B cell (primary cell): ENCODE measurements around the gene RABGAP1. TPM values are rescaled to one million over a fixed set of nuclear protein-coding genes. Genes with fewer than 3 reads are reported as not detected.

Source experiments
- ATAC-seq: fragments of 200-7000 bp; cut with Tn5 transposase; one replicate; pipeline ENCODE4 v1.10.0; 2021; ENCODE audit warnings: low read depth, mild to moderate bottlenecking, moderate number of reproducible peaks, moderate library complexity
- CTCF ChIA-PET: fragments of 350-600 bp; sonication (Branson Sonifier 250); formaldehyde crosslinking; loops from one replicate; lab custom pipeline; 2021; ENCODE audit warnings: antibody characterized with exemption, inconsistent platforms; lab: Charles Lee
- POLR2A ChIA-PET: fragments of 350-600 bp; sonication (Branson Sonifier 250); formaldehyde crosslinking; loops from one replicate; lab custom pipeline; 2021; ENCODE audit warnings: antibody characterized with exemption; lab: Charles Lee
- DNase-seq: peaks from one replicate; pipeline ENCODE4 v3.0.0; 2013
- H2AFZ ChIP-seq: 2 replicates; pipeline ENCODE4 v1.6.1; 2012; ENCODE audit warnings: mild to moderate bottlenecking, low read depth, low read length; ENCODE audit not compliant: insufficient read depth, poor library complexity, severe bottlenecking
- H3K27ac ChIP-seq, 2 donors: 1 replicate in 1 of 2; 2 replicates in 1 of 2; pipeline ENCODE4 v1.5.1; 2012 to 2013; ENCODE audit warnings: low read length in 2 of 2, mild to moderate bottlenecking in 2 of 2, moderate library complexity in 1 of 2
- H3K27me3 ChIP-seq, 4 experiments: fragments of 200-600 bp in 1 of 4; sonication (generic) in 1 of 4; replicated peaks in 1 of 4; 1 replicate in 2 of 4; 2 replicates in 2 of 4; pipeline versions ENCODE4 v1.6.1 to v1.7.0; 2013 to 2016; ENCODE audit warnings: low read length in 3 of 4, mild to moderate bottlenecking in 2 of 4, mixed read lengths in 1 of 4, moderate library complexity in 1 of 4; ENCODE audit not compliant: insufficient read depth in 4 of 4, control insufficient read depth in 3 of 4; ENCODE audit errors: control extremely low read depth in 1 of 4
- H3K36me3 ChIP-seq, 2 experiments: replicated peaks in 1 of 2; 1 replicate in 1 of 2; 2 replicates in 1 of 2; pipeline versions ENCODE4 v1.6.1 to v1.7.1; 2013; ENCODE audit warnings: low read length in 1 of 2; ENCODE audit not compliant: insufficient read depth in 2 of 2, control insufficient read depth in 1 of 2; ENCODE audit errors: control extremely low read depth in 1 of 2, extremely low read depth in 1 of 2
- H3K4me1 ChIP-seq, 2 donors: fragments of 200-600 bp in 1 of 2; sonication (generic) in 1 of 2; 1 replicate in 1 of 2; 2 replicates in 1 of 2; pipeline versions ENCODE4 v1.5.1 to v1.6.1; 2013 to 2017; ENCODE audit warnings: low read length in 2 of 2; ENCODE audit not compliant: control insufficient read depth in 2 of 2, insufficient read depth in 2 of 2
- H3K4me2 ChIP-seq: replicated peaks from 2 replicates; pipeline ENCODE3; 2012; ENCODE audit warnings: mild to moderate bottlenecking, low read depth, low read length; ENCODE audit not compliant: poor library complexity, severe bottlenecking
- H3K4me3 ChIP-seq, 5 experiments: fragments of 200-600 bp in 1 of 5; sonication (generic) in 1 of 5; 1 replicate in 3 of 5; 2 replicates in 2 of 5; pipeline versions ENCODE4 v1.5.1 to v1.7.0; 2011 to 2016; ENCODE audit warnings: low read length in 4 of 5, mild to moderate bottlenecking in 4 of 5, low read depth in 2 of 5, control low read depth in 1 of 5, moderate library complexity in 1 of 5; ENCODE audit not compliant: insufficient read depth in 1 of 5; ENCODE audit errors: control extremely low read depth in 1 of 5, extremely low read depth in 1 of 5
- H3K79me2 ChIP-seq: fragments of 200-600 bp; sonication (generic); one replicate; pipeline ENCODE4 v1.6.0; 2016; ENCODE audit warnings: low read length; ENCODE audit not compliant: control insufficient read depth, insufficient read depth
- H3K9ac ChIP-seq: fragments of 200-600 bp; sonication (generic); 2 replicates; pipeline ENCODE4 v1.6.1; 2017; ENCODE audit warnings: mild to moderate bottlenecking, low read length, moderate library complexity
- H3K9me3 ChIP-seq, 3 donors: one replicate each; pipeline versions ENCODE4 v1.6.1 to v1.7.1; 2013; ENCODE audit warnings: low read length in 2 of 3; ENCODE audit not compliant: control insufficient read depth in 2 of 3, insufficient read depth in 1 of 3; ENCODE audit errors: control extremely low read depth in 1 of 3
- H4K20me1 ChIP-seq: 2 replicates; pipeline ENCODE4 v1.6.0; 2012; ENCODE audit warnings: mild to moderate bottlenecking, low read length; ENCODE audit not compliant: insufficient read depth, control insufficient read depth, poor library complexity, severe bottlenecking
- H3K27ac Mint-ChIP-seq: one replicate; pipeline ENCODE4 v1.8.0; 2021; ENCODE audit warnings: mixed read lengths
- H3K27me3 Mint-ChIP-seq: one replicate; pipeline ENCODE4 v1.8.0; 2021; ENCODE audit warnings: mixed read lengths
- H3K4me1 Mint-ChIP-seq: one replicate; pipeline ENCODE4 v1.8.0; 2021; ENCODE audit warnings: mixed read lengths
- H3K4me3 Mint-ChIP-seq: one replicate; pipeline ENCODE4 v1.8.0; 2021; ENCODE audit warnings: mixed read lengths
- H3K9me3 Mint-ChIP-seq: one replicate; pipeline ENCODE4 v1.8.0; 2022; ENCODE audit warnings: mixed read lengths; ENCODE audit not compliant: insufficient read depth
- EZH2 ChIP-seq: IDR thresholded peaks from 2 replicates; pipeline ENCODE4 v1.6.1; 2012; ENCODE audit warnings: borderline replicate concordance, low read depth, mild to moderate bottlenecking, moderate library complexity, low read length; ENCODE audit not compliant: insufficient read depth, poor library complexity, severe bottlenecking
- WGBS: methylation state at CpG from one replicate; pipeline ENCODE4 v1.1.5; 2013; ENCODE audit warnings: missing lambda C conversion rate; ENCODE audit not compliant: insufficient coverage; 5-methylcytosine and 5-hydroxymethylcytosine counted together
- intact Hi-C: fragments of 100-400 bp; cut with micrococcal nuclease; formaldehyde crosslinking; loops from one replicate; pipeline ENCODE4 v1.10.0; 2022
- polyA plus RNA-seq: library from polyadenylated mRNA; depleted of rRNA; stranded (reverse); fragments of >200 nt; gene quantifications from 2 replicates; pipeline ENCODE4 v1.2.3, GENCODE V29; 2012
- total RNA-seq, 2 donors: library from RNA; stranded (reverse); fragments of 120-200 nt in 1 of 2; gene quantifications; 1 replicate in 1 of 2; 2 replicates in 1 of 2; pipeline versions ENCODE4 v1.2.3 to v1.2.4, GENCODE V29; 2013 to 2022
- TF ChIP-seq, protein P1 (sequence below): fragments of 200-600 bp; IDR thresholded peaks from one replicate; pipeline ENCODE4 v1.8.0; 2022; ENCODE audit warnings: antibody characterized with exemption, mild to moderate bottlenecking

The RABGAP1 gene
- total and polyA plus RNA-seq, 2 donors (not counting 1 experiment from before 2014, with no cell fraction given) = 13.9 to 81.0 TPM

- ATAC-seq (no peak), DNase-seq (peak; percentile 23)
- intact Hi-C loops = no loop called here
- ChIA-PET CTCF (interaction anchor here (0.7 to 1.4 kb wide), 2 partner anchors 12 to 316 kb away, joined by 3 read pairs; no protein-coding TSS in a partner anchor), POLR2A (no interaction called here)
- Mint-ChIP-seq H3K4me1 (peaks cover 22% of the 10 kb centered on the region), H3K27me3 (no peaks in the 10 kb centered on the region), H3K27ac (no peak overlapping the region), H3K4me3 (no peak overlapping the region), H3K9me3 (no peaks in the 10 kb centered on the region)
- Histone ChIP-seq H4K20me1 (no peaks in the 10 kb centered on the region), H3K4me2 (no peak overlapping the region), H3K27me3 (no peaks in the 10 kb centered on the region), H3K4me1 (peaks cover 13 to 20% of the 10 kb centered on the region in 2 donors), H3K79me2 (no peaks in the 10 kb centered on the region), H3K27ac (no peak overlapping the region), H3K9me3 (no peaks in the 10 kb centered on the region), H3K9ac (no peak overlapping the region), H2AFZ (no peak overlapping the region), H3K4me3 (no peak overlapping the region), H3K36me3 (peaks cover 0 to 10% of the 10 kb centered on the region in 2 experiments)
- TF ChIP-seq EZH2 = no peak
- TF ChIP-seq, protein P1, sequence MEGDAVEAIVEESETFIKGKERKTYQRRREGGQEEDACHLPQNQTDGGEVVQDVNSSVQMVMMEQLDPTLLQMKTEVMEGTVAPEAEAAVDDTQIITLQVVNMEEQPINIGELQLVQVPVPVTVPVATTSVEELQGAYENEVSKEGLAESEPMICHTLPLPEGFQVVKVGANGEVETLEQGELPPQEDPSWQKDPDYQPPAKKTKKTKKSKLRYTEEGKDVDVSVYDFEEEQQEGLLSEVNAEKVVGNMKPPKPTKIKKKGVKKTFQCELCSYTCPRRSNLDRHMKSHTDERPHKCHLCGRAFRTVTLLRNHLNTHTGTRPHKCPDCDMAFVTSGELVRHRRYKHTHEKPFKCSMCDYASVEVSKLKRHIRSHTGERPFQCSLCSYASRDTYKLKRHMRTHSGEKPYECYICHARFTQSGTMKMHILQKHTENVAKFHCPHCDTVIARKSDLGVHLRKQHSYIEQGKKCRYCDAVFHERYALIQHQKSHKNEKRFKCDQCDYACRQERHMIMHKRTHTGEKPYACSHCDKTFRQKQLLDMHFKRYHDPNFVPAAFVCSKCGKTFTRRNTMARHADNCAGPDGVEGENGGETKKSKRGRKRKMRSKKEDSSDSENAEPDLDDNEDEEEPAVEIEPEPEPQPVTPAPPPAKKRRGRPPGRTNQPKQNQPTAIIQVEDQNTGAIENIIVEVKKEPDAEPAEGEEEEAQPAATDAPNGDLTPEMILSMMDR = no peak
- WGBS = 17% methylated on average over 4 of the region's 8 CpGs
Measured at GRCh38 chr9:123033864-123034601, 93.2 kb downstream of the RABGAP1 start.

DNA sequence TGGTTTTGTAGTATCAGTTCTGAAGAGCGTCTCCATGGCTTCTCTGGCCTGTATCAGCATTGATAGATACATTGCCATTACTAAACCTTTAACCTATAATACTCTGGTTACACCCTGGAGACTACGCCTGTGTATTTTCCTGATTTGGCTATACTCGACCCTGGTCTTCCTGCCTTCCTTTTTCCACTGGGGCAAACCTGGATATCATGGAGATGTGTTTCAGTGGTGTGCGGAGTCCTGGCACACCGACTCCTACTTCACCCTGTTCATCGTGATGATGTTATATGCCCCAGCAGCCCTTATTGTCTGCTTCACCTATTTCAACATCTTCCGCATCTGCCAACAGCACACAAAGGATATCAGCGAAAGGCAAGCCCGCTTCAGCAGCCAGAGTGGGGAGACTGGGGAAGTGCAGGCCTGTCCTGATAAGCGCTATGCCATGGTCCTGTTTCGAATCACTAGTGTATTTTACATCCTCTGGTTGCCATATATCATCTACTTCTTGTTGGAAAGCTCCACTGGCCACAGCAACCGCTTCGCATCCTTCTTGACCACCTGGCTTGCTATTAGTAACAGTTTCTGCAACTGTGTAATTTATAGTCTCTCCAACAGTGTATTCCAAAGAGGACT, 94.2 kb downstream of the RABGAP1 start:
- peaks cover 0 to 7% of the 10 kb centered on the region in 2 experiments for H3K36me3 ChIP-seq
- no peaks in the 10 kb centered on the region for H4K20me1 ChIP-seq
- no peaks in the 10 kb centered on the region for H3K9me3 Mint-ChIP-seq
- no peaks in the 10 kb centered on the region for H3K9me3 ChIP-seq
- peaks cover 22% of the 10 kb centered on the region for H3K4me1 Mint-ChIP-seq
- 52% methylated on average over 8 of the region's 13 CpGs for WGBS
- intact Hi-C loops = no loop called here
- no peak overlapping the region for H3K4me3 Mint-ChIP-seq
- no peaks in the 10 kb centered on the region for H3K27me3 ChIP-seq
- ChIA-PET POLR2A (no interaction called here), CTCF (no interaction called here)
- H3K4me2 ChIP-seq = no peak overlapping the region
- TF ChIP-seq, protein P1 = no peak
- no peak for TF ChIP-seq EZH2
- H3K27ac ChIP-seq = no peak overlapping the region
- peak; percentile 28 for DNase-seq
- H3K9ac ChIP-seq = no peak overlapping the region
- H3K4me3 ChIP-seq = no peak overlapping the region
- no peaks in the 10 kb centered on the region for H3K27me3 Mint-ChIP-seq
- no peaks in the 10 kb centered on the region for H3K79me2 ChIP-seq
- no peak for ATAC-seq
- peaks cover 13 to 20% of the 10 kb centered on the region in 2 donors for H3K4me1 ChIP-seq
- H3K27ac Mint-ChIP-seq = no peak overlapping the region
- no peak overlapping the region for H2AFZ ChIP-seq
